COR-L47 (cell line): ENCODE measurements around the gene LSG1.
A peak's percentile ranks its signal among the peaks of the same experiment; 100 is the strongest.
"Not testable (repeated sequence)": the region's sequence is repeated elsewhere in the genome, so short reads cannot be mapped to it uniquely, and the experiment has no call there.

Source experiments
- DNase-seq: peaks from one replicate; lab custom pipeline; 2025; lab: John Stamatoyannopoulos, UW

LSG1 gene

DNA sequence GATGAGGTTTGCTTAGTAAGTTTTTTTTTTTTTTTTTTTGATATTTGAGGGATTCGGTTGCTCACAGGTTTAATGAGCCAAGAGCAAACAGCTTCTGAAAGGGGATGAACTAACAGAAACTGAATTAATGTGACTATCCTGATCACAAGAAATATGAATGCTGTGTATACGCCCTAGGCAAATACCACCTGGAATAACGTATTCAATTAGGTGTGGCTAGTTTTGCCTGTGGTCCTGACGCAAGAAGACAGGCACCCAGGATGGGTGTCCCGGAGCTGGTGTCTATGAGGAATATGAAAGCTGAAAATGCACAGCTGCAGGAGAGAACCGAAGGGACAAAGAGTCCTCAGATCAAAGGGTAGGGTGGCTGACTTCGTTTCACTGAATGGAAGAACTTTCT, 14.6 kb downstream of the LSG1 start:
- no peak for DNase-seq

DNA sequence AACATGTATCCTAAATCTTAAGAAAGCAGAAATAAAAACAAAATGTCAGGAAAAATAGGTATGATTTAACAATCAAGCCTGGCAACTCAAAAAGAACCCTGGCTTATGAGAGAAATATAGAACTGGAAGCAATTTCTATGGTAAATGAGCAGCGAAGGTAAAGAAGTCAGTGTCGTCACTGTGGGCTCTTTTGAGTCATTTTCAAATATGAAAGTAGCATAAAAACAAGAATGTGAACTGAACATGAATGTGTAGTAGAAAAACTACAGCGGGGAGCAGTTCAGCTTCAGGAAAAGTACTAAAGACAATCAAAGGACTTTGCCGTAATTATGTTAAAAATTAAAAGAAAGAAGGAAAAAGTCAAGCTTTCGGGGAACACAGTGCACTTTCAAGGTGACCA, 17.5 kb downstream of the LSG1 start:
- no peak for DNase-seq

DNA sequence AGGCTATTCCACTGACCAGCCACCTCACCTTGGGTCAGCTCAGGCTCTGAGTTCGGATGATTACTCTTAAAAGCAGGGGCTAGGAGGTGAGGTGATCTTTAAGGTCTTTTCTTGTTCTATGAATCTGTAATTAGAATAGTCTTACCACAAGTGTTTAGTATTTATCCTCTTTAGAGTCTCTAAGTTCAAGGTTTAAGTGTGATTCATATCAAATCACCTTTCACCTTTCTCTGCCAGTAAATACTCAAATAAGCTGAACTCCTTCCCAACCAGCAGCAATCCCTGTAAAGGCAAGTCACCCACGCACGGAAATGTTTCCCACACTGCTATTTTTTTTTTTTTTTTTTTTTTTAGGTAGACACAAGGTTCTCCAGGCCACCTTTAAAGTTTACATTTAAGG, 24.2 kb downstream of the LSG1 start:
- DNase-seq, result no peak

DNA sequence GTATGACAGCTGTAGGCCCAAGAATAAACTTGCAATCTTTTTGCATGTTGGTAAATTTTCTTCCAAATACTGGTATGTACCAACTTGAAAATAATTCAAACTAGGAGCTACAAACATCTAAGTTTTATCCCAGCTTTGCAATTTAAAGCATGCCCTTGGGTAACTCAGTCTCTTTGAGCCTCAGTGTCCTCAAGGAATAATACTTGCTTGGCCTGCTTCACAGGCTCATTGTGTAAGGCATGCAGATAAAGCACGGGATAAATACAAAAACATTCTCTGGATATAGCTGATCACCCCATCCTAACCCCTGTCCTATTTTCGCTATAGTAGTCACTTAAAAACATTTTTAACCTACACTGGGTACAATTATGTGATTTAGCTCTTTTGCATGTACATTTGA, 29.2 kb downstream of the LSG1 start:
- DNase-seq, result no peak

DNA sequence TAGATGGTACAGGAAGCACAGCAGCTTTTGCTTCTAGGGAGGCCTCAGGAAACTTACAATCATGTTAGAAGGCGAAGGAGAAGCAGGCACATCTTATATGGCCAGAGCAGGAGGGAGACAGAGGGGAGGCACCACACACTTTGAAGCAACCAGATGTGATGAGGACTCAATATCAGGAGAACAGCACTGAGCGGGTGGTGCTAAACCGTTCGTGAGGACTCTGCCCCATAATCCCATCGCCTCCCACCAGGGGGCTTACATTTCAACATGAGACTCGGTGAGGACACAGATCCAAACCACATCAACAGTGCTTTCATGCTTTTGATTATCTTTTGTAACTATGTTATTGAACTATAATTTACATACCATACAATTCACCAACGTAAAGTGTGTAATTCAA, 31.2 kb downstream of the LSG1 start:
- no peak for DNase-seq

DNA sequence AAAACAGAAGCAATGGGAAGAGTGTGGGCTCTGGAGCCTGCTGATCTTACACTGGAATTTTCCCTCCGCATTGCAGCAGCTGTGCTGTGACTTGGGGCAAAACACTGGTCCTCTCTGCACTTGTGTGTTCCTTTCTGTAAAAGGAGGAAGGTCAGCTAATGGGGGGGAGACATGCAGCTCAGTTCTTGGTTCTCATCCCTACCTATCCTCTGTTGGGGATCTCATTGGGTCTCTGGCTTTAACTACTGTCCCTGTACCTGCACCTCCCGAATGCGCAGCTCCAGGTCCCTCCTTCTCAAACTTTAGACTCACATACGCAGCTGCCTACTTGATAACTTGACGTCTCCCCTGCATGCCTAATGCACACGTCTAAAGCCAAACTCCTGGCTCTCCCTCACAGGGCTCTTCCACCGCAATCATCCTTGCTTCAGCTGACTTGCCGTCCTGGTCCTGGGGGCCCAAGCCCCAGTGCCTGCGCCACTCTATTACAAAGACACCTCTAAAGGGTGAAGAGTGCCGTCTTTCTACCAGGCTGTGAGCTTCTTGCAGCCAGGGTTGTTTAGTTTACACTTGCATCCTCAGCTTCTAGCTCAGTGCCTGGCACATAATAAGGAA, 32.9 kb downstream of the LSG1 start:
- DNase-seq, result no peak

DNA sequence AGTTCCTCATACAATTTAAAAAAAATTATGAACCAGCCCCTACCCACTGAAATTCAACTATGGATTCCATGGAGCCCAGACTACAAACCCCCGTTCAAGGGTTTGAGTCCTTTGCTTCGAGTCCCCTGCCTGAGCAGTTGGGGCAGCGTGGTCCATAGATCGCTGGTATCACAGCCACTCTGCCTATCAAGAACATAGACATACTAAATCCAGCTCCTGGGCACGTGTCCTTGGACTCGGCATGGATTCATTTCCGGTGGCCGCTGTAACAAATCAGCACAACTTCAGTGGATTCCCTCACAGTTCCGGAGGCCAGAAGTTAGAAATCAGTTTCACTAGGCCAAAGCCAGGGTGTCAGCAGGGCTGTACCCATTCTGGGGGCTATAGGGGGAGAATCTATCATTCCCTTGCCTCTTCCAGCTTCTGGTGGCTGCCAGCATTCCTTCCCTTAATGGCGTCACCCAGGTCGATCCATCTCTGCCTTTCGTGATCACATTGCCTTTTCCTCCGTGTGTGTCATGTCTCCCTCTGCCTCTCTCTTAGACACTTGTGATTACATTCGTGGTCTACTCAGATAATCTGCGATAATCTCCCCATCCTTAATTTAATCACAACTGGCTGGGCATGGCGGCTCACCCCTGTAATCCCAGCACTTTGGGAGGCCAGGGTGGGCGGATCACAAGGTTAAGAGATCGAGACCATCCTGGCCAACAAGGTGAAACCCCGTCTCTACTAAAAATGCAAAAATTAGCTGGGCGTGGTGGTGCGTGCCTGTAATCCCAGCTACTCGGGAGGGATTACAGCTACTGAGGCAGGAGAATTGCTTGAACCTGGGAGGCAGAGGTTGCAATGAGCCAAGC, 34.2 kb downstream of the LSG1 start:
- no peak for DNase-seq

DNA sequence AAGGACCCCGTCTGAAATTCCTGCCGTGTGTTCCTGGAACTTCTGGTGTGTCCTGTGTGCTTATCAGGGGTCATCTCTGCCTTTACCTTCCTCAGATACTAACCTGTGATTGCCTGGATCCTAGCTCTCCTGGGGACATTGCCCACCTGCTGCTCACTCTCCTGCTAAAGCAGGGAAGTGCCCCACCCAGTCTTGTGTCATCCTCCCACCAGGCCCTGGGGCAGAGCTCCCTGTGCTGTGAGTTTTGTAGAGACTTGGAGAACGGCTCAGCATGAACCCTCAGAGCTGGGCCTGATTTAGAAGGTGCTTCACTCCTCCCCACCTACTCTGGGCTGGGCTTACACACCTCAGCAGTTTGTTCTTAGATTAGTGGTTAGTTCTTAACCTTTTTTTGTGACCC, 34.9 kb downstream of the LSG1 start:
- peak; percentile 21 for DNase-seq

DNA sequence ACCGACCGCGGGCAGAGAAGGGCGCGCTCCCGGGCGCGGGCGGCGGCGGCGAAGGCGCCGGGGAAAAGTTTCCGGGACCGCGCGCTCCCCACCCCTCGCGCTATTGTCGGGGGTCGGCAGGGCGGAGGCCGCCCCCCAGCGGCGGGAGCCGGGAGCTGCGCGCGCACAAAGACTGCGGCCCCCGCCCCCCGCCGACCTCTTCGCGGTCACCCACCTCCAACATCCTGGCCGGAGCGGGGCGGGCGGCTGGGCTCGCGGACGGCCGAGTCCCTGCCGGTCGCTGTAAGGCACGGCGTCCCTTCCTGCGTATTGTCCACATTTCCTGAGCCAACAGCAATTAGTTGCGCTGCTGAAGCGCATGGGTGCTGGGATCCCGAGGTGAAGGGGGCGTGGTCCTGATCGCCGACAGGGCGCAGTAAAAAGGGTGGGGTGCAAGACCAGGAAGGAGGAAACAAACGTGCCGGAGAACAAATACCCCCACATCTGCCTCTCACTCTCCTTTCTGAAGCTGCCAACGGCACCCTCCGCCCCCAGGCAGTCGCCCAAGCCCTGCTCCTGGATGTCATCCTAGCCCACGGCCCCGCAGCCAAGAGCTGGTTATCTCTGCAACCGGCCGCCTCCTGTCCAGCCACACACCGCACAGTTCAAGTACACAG, 38.5 kb downstream of the LSG1 start, which contains the start of gene TMEM44:
TSS of gene TMEM44 (minus strand) at position 71 of the 656 bp plus-strand sequence. CDS start 204 bp downstream, outside the sequence.
- peak; percentile 91 for DNase-seq

DNA sequence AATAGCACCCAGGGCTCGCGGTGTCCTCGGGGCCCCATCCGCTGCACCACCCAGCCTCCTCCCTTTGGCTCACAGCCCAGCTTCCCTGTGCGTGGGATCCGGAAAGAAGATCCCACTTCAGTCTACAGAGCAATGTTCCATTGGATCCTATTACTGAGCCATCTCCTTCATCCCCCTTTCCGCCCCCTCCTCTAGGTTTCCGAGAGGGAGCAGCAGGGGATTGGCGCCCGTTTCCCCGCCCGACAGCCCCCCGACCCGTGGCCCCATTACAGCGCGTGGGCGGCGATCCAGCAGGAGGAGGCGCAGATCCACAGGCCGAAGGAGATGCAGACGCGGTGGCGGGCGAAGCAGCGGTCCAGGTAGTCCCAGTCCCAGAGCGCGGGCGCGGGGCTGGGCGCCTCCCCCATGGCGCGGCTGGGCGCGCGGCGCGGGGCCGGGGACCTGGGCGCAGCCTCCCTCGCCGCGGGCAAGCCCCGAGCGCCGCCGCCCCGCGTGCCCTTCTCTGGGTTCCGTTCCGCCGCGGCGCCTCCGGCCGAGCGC, 39.1 kb downstream of the LSG1 start:
- DNase-seq, result peak; percentile 57

DNA sequence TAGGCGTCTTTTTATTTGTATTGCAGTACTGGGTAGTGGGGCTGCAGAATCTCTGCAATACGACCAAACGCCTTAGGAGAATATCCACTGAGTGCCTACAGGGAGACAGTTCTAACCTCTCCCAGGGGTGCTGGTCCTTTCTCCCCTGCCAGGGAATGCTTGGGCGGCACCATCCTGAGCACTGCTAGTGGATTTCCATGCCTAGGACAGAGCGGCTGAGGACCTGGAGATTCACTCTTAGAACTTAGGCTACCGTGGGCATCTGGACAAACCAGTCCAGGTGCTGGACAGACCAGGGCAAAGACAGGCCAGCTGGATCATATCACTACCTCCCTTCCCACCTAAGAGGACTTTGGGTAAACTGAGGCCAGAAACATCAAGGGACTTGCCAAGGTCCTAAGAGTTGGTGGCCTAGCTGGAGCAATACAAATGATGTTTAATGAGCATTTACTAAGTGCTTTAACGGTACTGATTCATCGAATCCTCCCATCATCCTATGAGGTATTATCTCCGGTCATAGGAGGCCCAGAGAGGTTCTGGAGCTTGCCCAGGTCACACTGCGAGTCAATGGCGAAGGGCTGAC, 39.7 kb downstream of the LSG1 start:
- no peak for DNase-seq

DNA sequence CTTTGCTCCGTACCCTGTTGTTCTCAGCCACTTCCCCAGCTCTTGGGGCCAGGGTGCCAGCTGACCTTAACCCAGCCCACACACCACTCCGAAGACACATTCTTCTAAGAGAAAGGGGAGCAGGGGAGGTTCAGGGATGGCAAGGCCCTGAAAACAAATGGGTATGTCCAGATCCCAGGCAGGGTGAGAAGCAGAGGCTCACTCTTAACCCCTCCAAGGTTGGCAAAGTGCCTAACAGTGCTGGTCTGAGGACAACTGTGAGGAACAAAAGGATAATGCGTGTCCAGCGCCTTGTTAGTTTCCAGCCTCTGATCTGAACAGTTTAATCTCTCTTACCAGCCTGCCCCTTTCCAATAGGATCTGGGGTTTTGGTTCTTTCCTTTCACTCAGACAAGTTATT, 40.3 kb downstream of the LSG1 start:
- no peak for DNase-seq

DNA sequence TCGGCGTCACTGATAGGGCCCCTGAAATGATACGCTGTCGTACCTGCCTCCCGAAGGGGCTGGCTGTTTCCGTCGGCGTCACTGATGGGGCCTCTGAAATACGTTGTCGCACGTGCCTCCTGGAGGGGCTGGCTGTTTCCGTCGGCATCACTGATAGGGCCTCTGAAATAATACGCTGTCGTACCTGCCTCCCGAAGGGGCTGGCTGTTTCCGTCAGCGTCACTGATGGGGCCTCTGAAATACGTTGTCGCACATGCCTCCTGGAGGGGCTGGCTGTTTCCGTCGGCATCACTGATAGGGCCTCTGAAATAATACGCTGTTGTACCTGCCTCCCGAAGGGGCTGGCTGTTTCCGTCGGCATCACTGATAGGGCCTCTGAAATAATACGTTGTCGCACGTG, 41.3 kb downstream of the LSG1 start:
- DNase-seq, result not testable (repeated sequence)

DNA sequence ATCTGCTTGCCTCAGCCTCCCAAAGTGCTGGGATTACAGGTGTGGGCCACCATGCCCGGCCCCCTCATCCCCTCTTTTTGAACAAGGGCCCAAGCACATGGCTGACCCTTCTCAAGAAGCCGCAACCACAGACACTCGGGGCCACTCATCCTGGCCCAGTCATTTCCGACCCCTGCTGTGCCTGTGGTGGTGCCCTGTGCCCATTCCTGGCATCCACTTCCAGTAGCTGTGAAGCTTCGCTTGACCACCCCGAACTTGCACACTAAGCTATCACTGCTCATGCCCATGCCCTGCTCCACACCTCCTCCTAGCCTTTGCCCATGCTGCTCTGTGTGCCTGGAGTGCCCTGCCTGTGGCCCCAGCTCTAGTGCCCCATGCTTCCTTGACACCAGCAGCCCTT, 47.0 kb downstream of the LSG1 start:
- no peak for DNase-seq

DNA sequence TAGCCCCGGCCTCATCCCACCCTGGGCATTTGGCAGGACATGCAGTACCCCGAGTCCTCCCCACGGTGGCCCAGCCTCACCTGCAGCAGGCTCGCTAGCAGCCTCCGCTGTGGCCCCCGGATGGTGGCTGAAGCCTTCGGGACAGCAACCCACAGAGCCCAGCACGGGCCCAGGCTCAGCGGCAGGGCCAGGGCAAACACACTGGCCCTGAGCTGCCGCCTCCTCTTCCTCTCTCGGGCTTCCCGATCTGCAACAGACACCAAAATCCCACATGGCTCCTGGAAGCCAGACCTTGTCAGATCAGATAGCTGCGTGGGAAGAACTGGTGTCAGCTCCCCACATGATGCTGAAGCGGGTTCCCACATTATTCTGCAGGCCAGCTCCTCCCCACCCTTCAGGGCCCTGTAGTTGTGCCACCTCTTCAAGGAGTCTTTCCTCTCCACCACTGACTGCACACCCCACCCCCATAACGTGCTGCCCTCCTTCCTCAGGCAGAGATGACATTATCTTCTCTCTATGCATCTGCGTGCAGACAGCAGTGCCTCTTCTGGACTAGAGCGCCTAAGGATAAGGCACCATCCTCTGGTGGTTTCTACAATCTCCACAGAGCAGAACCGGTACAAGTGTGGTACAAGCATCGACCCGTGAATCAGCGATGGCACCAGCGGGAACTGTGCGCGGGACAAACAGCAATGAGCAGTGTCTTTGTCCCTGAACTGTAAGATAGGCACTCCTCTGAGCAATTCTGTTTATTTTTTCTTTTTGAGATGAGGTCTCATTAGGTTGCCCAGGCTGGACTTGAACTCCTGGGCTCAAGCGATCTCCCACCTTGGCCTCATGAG, 48.3 kb downstream of the LSG1 start:
- no peak for DNase-seq

DNA sequence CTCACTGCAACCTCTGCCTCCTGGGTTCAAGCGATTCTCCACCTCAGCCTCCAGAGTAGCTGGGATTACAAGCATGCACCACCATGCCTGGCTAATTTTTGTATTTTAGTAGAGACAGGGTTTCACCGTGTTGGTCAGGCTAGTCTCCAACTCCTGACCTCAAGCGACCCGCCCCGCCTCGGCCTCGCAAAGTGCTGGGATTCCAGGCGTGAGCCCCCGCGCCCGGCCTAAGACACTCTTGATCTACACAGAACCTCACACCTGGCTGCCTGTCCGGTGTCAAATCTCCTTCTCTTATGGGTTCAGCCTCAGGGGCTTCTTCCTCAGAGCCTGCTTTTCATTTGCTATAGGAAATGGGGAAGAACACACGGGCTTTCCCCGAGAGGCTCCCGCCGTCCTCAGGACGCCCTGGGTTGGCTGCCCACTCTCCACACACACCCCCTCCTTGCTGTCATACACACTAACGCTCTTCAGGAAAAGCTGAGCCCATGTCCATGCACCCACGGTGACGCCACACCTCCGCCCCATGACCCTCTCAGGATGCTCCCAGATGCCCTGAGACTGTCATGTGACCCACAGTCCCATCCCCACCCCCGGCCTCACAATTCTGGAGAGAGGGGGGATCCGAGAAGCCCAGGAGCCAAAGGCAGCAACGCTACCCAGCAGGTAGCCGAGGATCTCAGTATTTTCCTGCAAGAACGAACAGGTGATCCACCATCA, 49.2 kb downstream of the LSG1 start:
- no peak for DNase-seq

DNA sequence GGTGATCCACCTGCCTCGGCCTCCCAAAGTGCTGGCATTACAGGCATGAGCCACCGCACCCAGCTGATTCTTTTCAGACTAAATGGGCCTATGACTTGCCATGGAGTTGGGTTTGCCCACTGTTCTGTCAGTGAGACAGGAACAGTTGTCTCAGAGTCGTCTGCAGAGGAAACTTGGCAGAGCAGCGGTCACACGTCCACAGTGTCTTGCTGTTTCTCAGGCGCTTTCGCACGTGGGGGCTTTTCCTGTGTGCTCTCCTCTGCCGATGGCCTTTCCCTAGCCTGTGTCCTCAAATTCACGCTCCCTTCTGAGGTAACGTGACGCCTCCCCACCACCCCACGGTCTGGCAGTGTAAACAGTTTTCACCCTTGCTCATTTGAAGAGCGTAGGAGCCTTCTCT, 50.0 kb downstream of the LSG1 start:
- no peak for DNase-seq

DNA sequence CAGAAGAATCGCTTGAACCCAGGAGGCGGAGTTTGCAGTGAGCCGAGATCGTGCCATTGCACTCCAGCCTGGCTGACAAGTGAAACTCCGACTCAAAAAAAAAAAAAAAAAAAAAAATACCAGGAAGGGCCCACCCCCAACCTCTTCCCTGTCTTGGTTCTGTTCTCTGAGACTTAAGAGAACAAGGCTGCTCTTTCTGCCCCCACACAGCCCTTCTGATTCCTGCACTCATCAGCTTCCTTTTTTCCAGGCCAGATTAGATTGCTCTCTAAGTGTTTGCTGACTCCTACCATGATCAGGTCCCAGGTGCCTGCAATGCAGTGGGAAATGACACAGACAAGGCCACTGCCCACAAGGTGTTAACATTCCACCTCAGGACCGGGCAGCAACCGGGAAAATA, 51.8 kb downstream of the LSG1 start:
- no peak for DNase-seq

DNA sequence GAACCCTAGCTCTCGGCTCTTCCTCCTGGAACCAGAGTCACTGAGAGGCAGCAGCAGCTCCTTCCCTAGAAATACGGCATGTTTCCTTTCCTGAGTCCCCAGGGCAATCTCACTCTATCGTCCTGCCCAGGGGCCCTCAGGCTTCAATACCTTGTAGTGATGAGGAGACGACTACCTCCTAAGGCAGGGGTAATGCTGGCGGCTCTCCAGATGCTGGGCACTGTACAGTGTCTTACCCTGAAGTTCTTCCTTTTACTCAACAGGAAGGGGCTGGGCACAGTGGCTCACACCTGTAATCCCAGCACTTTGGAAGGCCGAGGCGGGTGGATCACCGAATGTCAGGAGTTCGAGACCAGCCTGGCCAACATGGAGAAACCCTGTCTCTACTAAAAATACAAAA, 52.2 kb downstream of the LSG1 start:
- no peak for DNase-seq

DNA sequence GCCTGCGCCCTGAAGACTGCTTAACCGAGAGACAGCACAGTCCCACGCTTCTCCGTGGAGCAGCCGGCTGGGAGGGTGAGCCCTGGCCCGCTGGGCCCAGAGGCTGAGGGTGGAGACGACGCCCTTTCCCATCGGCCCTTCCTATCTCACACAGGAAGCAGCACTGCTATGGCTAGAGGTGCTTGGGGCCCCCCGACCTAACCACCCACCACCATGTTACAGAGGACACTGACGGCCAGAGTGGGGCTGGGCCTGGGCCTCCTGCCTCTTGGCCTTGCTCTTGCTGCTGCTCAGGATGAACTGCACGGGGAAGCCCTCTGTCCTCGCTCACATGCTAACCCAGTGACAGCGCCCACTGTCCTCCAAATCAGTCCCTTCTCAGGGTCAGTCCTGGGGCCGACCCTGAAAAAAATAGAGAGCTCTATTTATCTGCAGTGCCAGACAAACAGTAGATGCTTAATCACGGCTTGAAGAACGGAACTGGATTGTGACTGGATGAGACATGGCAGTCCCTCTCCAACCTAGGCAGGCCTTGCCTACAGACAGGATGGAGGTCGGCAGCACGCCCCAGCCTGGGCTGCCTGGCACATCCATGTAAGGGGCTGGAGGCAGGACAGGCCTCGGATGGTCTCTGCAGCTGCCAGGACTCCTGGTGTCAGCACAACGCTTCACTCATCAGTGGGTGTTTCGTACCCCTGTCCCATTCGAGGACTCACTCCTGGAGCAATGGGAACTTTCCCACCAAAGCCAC, 53.0 kb downstream of the LSG1 start:
- no peak for DNase-seq
